PC-9 (cell line): ENCODE data around the gene DEFB131A. TPM values are rescaled to one million over a fixed set of nuclear protein-coding genes. Genes with fewer than 3 reads are reported as not detected.

ENCODE experiments used
- total RNA-seq: library from RNA; stranded (reverse); gene quantifications from 2 replicates; pipeline ENCODE4 v1.2.3, GENCODE V29; 2021

Gene DEFB131A
- total RNA-seq, 1 experiment from 2014 or later: not detected

Other genes with a start within 250 kb of the DEFB131A start
- not detected in 2 replicates for gene USP17L10, start 233.8 kb upstream of the DEFB131A start, total RNA-seq
- gene USP17L11, start 229.0 kb upstream of the DEFB131A start, total RNA-seq: not detected in 2 replicates
- gene USP17L12, start 224.3 kb upstream of the DEFB131A start, total RNA-seq: not detected in 2 replicates
- not detected in 2 replicates for gene USP17L13, start 219.5 kb upstream of the DEFB131A start, total RNA-seq
- not detected in 2 replicates for gene USP17L15, start 210.0 kb upstream of the DEFB131A start, total RNA-seq
- gene USP17L17, start 200.5 kb upstream of the DEFB131A start, total RNA-seq: not detected in 2 replicates
- gene USP17L18, start 195.8 kb upstream of the DEFB131A start, total RNA-seq: not detected in 2 replicates
- gene USP17L19, start 191.0 kb upstream of the DEFB131A start, total RNA-seq: not detected in 2 replicates
- gene USP17L20, start 186.3 kb upstream of the DEFB131A start, total RNA-seq: not detected in 2 replicates
- not detected in 2 replicates for gene USP17L21, start 181.5 kb upstream of the DEFB131A start, total RNA-seq
- gene USP17L22, start 176.8 kb upstream of the DEFB131A start, total RNA-seq: not detected in 2 replicates
- gene USP17L24, start 119.2 kb upstream of the DEFB131A start, total RNA-seq: not detected in 2 replicates
- gene USP17L25, start 114.5 kb upstream of the DEFB131A start, total RNA-seq: not detected in 2 replicates
- gene USP17L26, start 109.8 kb upstream of the DEFB131A start, total RNA-seq: not detected in 2 replicates
- gene USP17L5, start 105.0 kb upstream of the DEFB131A start, total RNA-seq: not detected in 2 replicates
- gene USP17L27, start 100.3 kb upstream of the DEFB131A start, total RNA-seq: not detected in 2 replicates
- not detected in 2 replicates for gene USP17L28, start 95.5 kb upstream of the DEFB131A start, total RNA-seq
- gene USP17L29, start 90.8 kb upstream of the DEFB131A start, total RNA-seq: not detected in 2 replicates
- not detected in 2 replicates for gene USP17L30, start 81.3 kb upstream of the DEFB131A start, total RNA-seq